ENCODE data around the gene DHH. TPM values are rescaled to one million over a fixed set of nuclear protein-coding genes. Genes with fewer than 3 reads are reported as not detected.
A peak's percentile ranks its signal among the peaks of the same experiment; 100 is the strongest.
"Not testable (repeated sequence)": the region's sequence is repeated elsewhere in the genome, so short reads cannot be mapped to it uniquely, and the experiment has no call there.

Gene DHH
- total RNA-seq, 4 donors from 2014 or later = 0.15 to 0.47 (median 0.42) TPM

DNA sequence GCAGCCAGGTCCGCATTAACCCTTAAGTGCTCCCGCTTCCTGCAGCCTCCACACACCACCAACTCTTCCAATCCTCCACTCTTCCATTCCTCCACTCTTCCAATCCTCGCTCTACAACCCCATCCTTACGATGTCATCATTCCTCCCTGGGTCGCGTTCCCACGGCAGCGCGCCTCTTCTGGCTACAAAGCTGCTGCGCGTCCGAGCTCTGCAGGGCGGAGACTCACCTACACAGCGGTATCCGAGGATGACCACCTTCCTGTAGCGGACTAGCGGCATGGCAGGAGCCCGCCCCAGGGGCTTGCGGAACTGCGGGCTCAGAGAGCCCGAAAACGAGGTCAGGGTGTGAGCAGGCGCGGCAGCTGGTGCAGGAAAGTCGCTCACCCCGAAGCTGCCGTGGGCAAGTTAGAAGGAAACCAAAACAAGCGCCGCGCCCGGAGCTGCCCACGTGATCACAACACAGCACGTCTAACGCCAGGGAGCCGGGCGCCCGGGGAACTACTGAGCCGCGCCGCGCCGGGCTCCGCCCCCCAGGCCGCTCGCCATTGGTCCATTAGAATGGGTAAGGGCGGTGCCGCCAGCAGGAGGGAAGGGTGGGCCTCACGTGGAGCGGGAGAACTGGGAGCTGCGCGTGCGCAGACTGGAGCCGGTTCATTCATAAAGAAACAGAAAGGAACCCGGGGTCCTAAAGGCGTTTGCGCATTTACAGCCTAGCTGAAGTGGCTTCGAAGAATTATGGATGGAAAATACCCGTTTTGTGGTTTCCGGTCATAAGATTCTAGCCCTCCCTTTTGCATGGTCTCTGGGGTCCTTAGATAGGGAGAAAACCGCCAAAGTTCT, 24.9 kb downstream of the DHH start, which contains the start of gene RHEBL1:
Gene RHEBL1, minus strand, starts transcription at position 473 of the 840 bp plus-strand sequence. Its CDS starts 194 bp downstream, at position 279.
- no peaks in the 10 kb centered on the region for H3K27me3 ChIP-seq
- peak within 1 kb of the TSS; percentile 84 for H3K4me3 ChIP-seq
- peak; percentile 99 for DNase-seq (ENCODE audit: low spot score in 2 of 2)
- H3K9me3 ChIP-seq = no peaks in the 10 kb centered on the region
- no peak for TF ChIP-seq POLR2A (IDR thresholded peaks at IDR 0.05)
- TF ChIP-seq CTCF (IDR thresholded peaks at IDR 0.05) = peak in 1 of 2 donors; percentile 10
- TF ChIP-seq EP300 (IDR thresholded peaks at IDR 0.05) = no peak
- no peak for TF ChIP-seq POLR2AphosphoS5 (IDR thresholded peaks at IDR 0.05)
- no peaks in the 10 kb centered on the region for H3K36me3 ChIP-seq
- H3K27ac ChIP-seq = peak within 1 kb of the TSS; percentile 80
- peaks cover 14% of the 10 kb centered on the region for H3K4me1 ChIP-seq
- WGBS = under 1% methylated on average over 18 of the region's 60 CpGs

- DNase-seq (ENCODE audit: low spot score in 2 of 2) = no peak
- no peaks in the 10 kb centered on the region for H3K27me3 ChIP-seq
- no peaks in the 10 kb centered on the region for H3K36me3 ChIP-seq
- 11% methylated on average over 21 of the region's 21 CpGs for WGBS
- peak overlapping the region; percentile 84 for H3K4me3 ChIP-seq
- H3K9me3 ChIP-seq = no peaks in the 10 kb centered on the region
- H3K27ac ChIP-seq = peak overlapping the region; percentile 80
- TF ChIP-seq POLR2AphosphoS5 (IDR thresholded peaks at IDR 0.05) (no peak), EP300 (IDR thresholded peaks at IDR 0.05) (no peak), POLR2A (IDR thresholded peaks at IDR 0.05) (no peak)
- H3K4me1 ChIP-seq = peaks cover 14% of the 10 kb centered on the region
These were observed 25.6 kb downstream of the DHH start for GRCh38 chr12:49068879-49069506.

DNA sequence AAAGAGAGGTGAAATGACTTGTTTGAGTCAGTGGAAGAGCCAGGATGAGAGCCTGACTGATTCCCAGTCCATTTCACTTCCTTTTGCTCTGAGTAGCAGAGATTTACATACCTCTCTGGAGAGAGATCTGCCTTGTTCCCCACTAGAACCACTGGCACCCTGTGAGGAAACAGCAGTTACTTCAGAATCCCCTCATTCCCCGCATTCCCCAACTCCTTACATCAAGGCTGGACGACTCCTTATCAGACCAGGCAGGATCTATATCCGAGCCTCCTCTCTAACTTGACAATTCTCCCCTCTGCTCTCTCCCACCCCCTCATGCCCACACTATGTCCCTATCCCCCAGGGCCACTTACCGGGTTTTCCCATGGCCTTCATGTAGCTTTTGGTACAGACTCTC, 28.5 kb downstream of the DHH start:
- DNase-seq (ENCODE audit: low spot score in 2 of 2) = no peak
- TF ChIP-seq CTCF (IDR thresholded peaks at IDR 0.05) = no peak
- TF ChIP-seq EP300 (IDR thresholded peaks at IDR 0.05) = no peak
- TF ChIP-seq POLR2A (IDR thresholded peaks at IDR 0.05) = no peak
- no peak for TF ChIP-seq POLR2AphosphoS5 (IDR thresholded peaks at IDR 0.05)
- WGBS = 77% methylated on average over 4 of the region's 4 CpGs
- no peak overlapping the region for H3K27ac ChIP-seq
- H3K9me3 ChIP-seq = no peaks in the 10 kb centered on the region
- H3K27me3 ChIP-seq = no peaks in the 10 kb centered on the region
- peaks cover 18% of the 10 kb centered on the region for H3K4me1 ChIP-seq
- no peaks in the 10 kb centered on the region for H3K36me3 ChIP-seq
- no peak overlapping the region for H3K4me3 ChIP-seq

- WGBS = 91% methylated on average over 5 of the region's 5 CpGs
- TF ChIP-seq POLR2AphosphoS5 (IDR thresholded peaks at IDR 0.05) = no peak
- no peak for TF ChIP-seq EP300 (IDR thresholded peaks at IDR 0.05)
- no peak for TF ChIP-seq CTCF (IDR thresholded peaks at IDR 0.05)
- no peak for TF ChIP-seq POLR2A (IDR thresholded peaks at IDR 0.05)
- no peak for DNase-seq (ENCODE audit: low spot score in 2 of 2)
These were observed 29.8 kb downstream of the DHH start for GRCh38 chr12:49064767-49065152.

DNA sequence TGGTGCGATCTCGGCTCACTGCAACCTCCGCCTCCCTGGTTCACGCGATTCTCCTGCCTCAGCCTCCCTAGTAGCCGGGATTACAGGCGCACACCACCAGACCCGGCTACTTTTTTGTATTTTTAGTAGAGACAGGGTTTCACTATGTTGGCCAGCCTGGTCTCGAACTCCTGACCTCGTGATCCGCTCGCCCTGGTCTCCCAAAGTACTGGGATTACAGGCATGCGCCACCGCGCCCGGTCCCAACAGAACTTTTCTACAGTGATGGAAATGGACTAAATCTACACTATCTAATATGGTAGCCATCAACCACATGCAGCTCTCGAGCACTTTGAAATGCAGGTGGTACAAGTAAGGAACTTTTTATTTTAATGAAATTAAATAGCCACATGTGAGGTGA, 32.7 kb downstream of the DHH start:
- not testable (repeated sequence) for DNase-seq (ENCODE audit: low spot score in 2 of 2); H3K36me3 ChIP-seq; H3K4me3 ChIP-seq; H3K27me3 ChIP-seq; H3K27ac ChIP-seq; H3K9me3 ChIP-seq
- 92% methylated on average over 17 of the region's 17 CpGs for WGBS
- peaks cover 29% of the 10 kb centered on the region for H3K4me1 ChIP-seq

More at GRCh38 chr12:49064767-49065152, 29.8 kb downstream of the DHH start:
- no peak overlapping the region for H3K4me3 ChIP-seq
- no peaks in the 10 kb centered on the region for H3K9me3 ChIP-seq
- H3K27ac ChIP-seq = no peak overlapping the region
- H3K4me1 ChIP-seq = peaks cover 13% of the 10 kb centered on the region
- H3K36me3 ChIP-seq = no peaks in the 10 kb centered on the region
- H3K27me3 ChIP-seq = no peaks in the 10 kb centered on the region

DNA sequence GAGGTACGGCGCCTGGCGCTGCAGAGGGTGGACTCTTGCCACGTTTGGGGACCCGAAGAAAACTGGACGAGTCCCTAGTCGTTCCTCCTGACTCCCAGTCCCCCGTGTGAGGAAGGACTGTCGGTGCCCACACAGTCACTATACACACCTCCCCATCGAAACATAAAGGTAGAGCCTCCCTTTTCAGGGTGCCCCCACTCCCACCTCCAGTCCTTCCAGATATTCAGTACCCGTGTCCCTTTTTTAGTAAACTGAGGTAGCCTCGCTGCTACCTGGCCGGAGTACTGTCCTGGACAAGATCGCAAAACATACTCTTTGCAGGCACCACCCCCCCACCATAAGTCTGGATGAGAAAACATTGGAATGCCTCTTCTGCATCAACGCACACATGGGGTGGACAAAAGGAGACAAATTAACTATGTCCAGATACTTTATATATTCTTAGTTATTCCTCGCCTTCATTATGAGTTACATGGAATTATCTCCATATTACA, 33.4 kb downstream of the DHH start:
- Histone ChIP-seq H3K27ac (peak overlapping the region; percentile 95), H3K4me1 (peaks cover 36% of the 10 kb centered on the region), H3K4me3 (peak overlapping the region; percentile 97), H3K36me3 (no peaks in the 10 kb centered on the region), H3K27me3 (no peaks in the 10 kb centered on the region), H3K9me3 (no peaks in the 10 kb centered on the region)
- no peak for DNase-seq (ENCODE audit: low spot score in 2 of 2)
- TF ChIP-seq CTCF (IDR thresholded peaks at IDR 0.05) (no peak), EP300 (IDR thresholded peaks at IDR 0.05) (no peak), POLR2AphosphoS5 (IDR thresholded peaks at IDR 0.05) (no peak), POLR2A (IDR thresholded peaks at IDR 0.05) (no peak)
- WGBS = 7% methylated on average over 13 of the region's 16 CpGs

Data from suprapubic skin (tissue), 4 donors.